Measurements from ENCODE around the gene TC2N. TPM values are rescaled to one million over a fixed set of nuclear protein-coding genes. Genes with fewer than 3 reads are reported as not detected.

The TC2N gene
- total RNA-seq (100 to 1,000 TPM; 298 to 309 TPM), polyA plus RNA-seq (100 to 1,000 TPM; 125 to 167 (median 160) TPM), total RNA-seq (27.4 to 284 (median 237) reads per million in 6 experiments)

DNA sequence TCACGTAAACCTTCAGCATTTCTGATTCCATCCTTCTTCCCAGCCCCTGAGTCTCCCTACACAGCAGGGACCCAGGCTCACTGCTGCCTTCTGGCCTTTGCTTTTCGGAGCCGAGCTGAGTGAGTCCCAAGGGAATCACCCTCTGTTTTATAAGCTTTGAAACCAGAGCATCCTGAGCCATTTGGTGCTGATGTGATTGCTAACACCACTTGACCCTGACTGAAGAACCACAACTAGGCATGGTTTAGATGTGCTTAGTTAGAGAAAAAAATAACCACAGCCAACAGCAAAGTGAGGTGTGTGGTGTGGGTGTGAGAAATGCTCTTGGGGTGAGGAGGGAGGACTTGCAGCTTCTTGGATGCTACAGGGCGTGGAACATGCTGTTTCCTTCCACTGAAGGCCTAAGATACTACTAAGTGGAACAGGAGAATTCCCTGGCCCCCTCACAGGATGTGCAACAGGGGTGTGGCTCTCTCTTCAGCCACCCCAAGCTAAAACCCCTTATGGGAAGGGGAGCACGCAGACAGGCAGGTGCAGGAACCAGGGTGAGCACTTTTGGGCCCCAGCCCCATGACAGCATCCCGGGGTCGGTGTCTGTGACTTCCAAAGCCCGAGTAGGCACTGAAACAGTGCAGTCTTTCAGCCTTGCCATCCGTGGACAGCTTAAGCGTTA, at the start of gene TC2N:
TC2N (minus strand) TSS at position 221 of the 673 bp plus-strand sequence. CDS start 53,767 bp downstream, outside the sequence.
- DNase-seq: peak in 8 of 10 donors; percentile 28 to 76 (median 56)
- H3K9me3 Mint-ChIP-seq: no peaks in the 10 kb centered on the region
- POLR2A ChIA-PET: interaction anchor here (0.6 to 12.3 kb wide), 23 partner anchors 8 to 1485 kb away, joined by 3 to 317 read pairs (median 4); partner anchors contain the start of genes PPP4R3A and RPS6KA5
- peak within 1 kb of the TSS; percentile 96 to 100 (median 98) for H3K27ac Mint-ChIP-seq
- peaks cover 36 to 93% (median 86%) of the 10 kb centered on the region in 4 donors for H3K4me1 Mint-ChIP-seq
- ATAC-seq: peak; percentile 41 to 53
- peaks cover 8 to 16% (median 13%) of the 10 kb centered on the region in 3 donors for H3K36me3 Mint-ChIP-seq
- no peaks in the 10 kb centered on the region for H3K27me3 Mint-ChIP-seq
- peak within 1 kb of the TSS; percentile 82 to 99 (median 95) for H3K4me3 Mint-ChIP-seq

DNA sequence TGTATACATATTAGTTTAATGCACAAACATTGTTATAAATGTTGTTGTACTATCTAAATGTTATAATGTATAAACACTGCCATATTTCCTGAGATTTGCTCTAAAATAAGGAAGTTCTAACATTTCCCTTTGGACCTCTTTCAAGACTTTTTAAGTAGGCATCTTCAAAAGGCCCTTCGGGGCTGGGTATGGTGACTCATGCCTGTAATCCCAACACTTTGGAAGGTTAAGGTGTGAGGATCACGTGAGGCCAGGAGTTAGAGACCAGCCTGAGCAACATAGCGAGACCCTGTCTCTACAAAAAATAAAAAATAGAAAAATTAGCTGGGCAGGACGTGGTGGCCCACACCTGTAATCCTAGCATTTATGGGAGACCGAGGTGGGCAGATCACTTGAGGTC, 44.7 kb upstream of the TC2N start:
- Mint-ChIP-seq H3K4me1 (peaks cover 10 to 33% (median 23%) of the 10 kb centered on the region in 4 donors), H3K27me3 (no peaks in the 10 kb centered on the region), H3K9me3 (peaks cover 0 to 4% (median 0%) of the 10 kb centered on the region in 9 donors), H3K4me3 (peak overlapping the region in 1 of 10 donors; percentile 33), H3K27ac (peak overlapping the region in 2 of 10 donors; percentile 77 to 82), H3K36me3 (peaks cover 0 to 5% (median 1%) of the 10 kb centered on the region in 3 donors)
- no peak for DNase-seq
- ATAC-seq: no peak
- POLR2A ChIA-PET: interaction anchor here (0.7 to 2.1 kb wide), 10 partner anchors 16 to 102 kb away, joined by 3 to 15 read pairs (median 4); partner anchors contain the start of gene TC2N

DNA sequence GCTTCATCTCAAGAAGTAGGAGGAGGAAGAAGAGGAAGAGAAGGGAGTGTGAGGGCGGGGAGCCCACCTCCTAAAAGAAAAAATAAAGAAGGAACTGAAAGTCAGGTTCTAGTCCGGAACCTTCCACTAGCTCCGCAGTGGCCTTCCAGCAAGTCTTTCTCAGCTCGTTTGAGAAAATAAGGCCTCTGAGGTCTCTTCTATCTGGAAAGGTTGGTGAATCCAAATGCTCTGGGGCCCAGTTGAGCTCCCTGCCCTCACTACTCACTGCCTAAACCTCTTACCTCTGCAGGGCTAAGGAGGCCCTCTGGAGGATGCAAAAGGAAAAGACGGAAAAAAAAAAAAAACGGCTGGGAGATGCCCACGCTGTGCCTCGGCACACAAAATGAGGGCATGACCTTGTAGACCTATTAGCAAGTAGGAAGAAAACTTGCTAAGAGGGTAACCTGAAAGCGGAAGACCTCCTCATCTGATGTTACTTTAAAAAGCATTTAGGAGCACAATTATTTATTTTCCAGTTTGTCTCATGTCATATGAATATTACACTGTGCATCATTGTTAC, 44.2 kb upstream of the TC2N start:
- POLR2A ChIA-PET: interaction anchor here (0.7 to 2.1 kb wide), 13 partner anchors 15 to 402 kb away, joined by 3 to 15 read pairs (median 4); partner anchors contain the start of genes PPP4R3A and TC2N
- H3K27me3 Mint-ChIP-seq: no peaks in the 10 kb centered on the region
- H3K27ac Mint-ChIP-seq: peak overlapping the region; percentile 22 to 87 (median 72)

DNA sequence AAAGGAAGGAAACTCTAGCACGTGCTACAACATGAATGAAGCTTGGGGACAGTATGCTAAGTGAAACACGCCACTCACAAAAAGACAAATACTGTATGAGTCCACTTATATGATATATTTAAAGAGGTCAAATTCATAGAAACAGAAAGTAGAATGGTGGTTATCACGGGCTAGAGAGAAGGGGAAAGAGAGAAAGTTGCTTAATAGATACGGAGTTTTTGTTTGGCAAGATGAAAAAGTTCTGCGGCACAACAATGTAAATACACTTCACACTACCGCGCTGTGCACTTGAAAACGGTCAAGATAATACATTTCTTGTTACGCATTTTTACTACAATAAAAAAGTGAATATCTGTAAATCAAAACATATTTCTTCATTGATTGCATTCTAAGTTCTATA, 42.9 kb upstream of the TC2N start:
- Mint-ChIP-seq H3K27me3 (no peaks in the 10 kb centered on the region), H3K4me3 (no peak overlapping the region), H3K9me3 (no peaks in the 10 kb centered on the region), H3K36me3 (no peaks in the 10 kb centered on the region), H3K27ac (peak overlapping the region in 2 of 10 donors; percentile 55 to 58), H3K4me1 (peaks cover 11 to 33% (median 24%) of the 10 kb centered on the region in 4 donors)
- POLR2A ChIA-PET: interaction anchor here (0.7 to 1.7 kb wide), 5 partner anchors 17 to 400 kb away, joined by 3 to 15 read pairs (median 5); partner anchors contain the start of genes PPP4R3A and TC2N
- ATAC-seq (no peak), DNase-seq (no peak)

More for the DNA sequence above, 44.2 kb upstream of the TC2N start:
- peaks cover 0 to 4% (median 0%) of the 10 kb centered on the region in 9 donors for H3K9me3 Mint-ChIP-seq
- ATAC-seq (peak; percentile 90 to 92), DNase-seq (peak; percentile 12 to 73 (median 48))
- peaks cover 0 to 5% (median 1%) of the 10 kb centered on the region in 3 donors for H3K36me3 Mint-ChIP-seq
- peaks cover 11 to 33% (median 23%) of the 10 kb centered on the region in 4 donors for H3K4me1 Mint-ChIP-seq
- H3K4me3 Mint-ChIP-seq: peak overlapping the region in 7 of 10 donors; percentile 1 to 51 (median 39)

DNA sequence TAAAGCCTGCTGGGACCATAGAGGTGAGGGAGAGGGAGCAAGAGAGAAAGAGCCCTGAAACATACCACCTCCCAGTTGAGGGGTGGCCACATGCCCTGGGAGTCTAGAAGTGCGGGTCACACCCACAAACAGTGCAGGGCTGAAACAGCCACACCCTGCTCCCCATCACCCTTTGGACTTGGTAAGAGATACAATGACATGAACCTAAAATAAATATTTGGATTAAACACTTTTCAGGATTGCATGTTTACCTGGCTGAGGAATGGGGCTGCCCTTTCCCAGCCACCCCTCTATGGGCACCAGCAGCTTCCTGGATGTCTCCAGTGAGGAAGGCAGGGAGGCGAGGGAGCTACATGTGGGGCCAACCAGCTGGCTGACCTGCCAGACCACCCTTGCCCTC, 39.0 kb upstream of the TC2N start:
- Mint-ChIP-seq H3K36me3 (no peaks in the 10 kb centered on the region), H3K9me3 (no peaks in the 10 kb centered on the region), H3K27ac (peak overlapping the region in 1 of 10 donors; percentile 11), H3K4me1 (peaks cover 14 to 27% (median 26%) of the 10 kb centered on the region in 4 donors), H3K4me3 (no peak overlapping the region), H3K27me3 (no peaks in the 10 kb centered on the region)
- POLR2A ChIA-PET: interaction anchor here (0.9 to 1.4 kb wide), 2 partner anchors 32 to 34 kb away, joined by 4 read pairs; no protein-coding TSS in a partner anchor
- DNase-seq (no peak), ATAC-seq (no peak)

DNA sequence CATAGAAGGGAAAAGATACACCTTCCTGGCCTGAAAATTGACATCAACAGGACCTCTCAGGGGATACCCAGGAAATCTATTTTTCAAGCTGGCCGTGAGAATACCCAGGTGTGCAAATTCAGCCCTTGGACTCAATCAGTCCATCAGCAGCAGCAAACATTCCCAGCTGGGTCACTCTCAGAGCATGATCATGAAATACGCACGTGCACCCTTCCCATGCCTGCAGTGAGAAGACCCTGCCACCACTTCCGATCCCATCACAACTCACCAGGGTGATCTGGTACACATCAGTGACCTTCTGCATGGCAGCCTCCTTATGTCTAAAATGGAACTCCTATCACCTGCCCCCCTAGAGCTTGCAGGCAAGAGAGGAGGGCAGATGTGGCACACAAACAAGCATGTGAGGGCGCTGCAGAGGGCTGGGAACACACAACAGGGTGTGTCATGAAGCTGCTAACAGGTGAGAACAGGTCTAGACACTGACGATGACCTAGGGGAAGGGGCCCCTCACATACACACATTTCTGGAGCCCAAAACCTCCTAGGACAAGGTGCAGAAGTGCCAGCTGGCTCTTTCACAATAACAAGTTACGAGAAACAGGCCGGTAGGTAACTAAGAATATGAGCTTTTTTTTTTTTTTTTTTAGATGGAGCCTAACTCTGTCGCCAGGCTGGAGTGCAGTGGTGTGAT, 37.8 kb upstream of the TC2N start:
- Mint-ChIP-seq H3K36me3 (no peaks in the 10 kb centered on the region), H3K27me3 (no peaks in the 10 kb centered on the region), H3K27ac (peak overlapping the region in 1 of 10 donors; percentile 2), H3K4me1 (peaks cover 11 to 19% (median 15%) of the 10 kb centered on the region in 4 donors), H3K4me3 (no peak overlapping the region), H3K9me3 (no peaks in the 10 kb centered on the region)
- ATAC-seq: no peak
- POLR2A ChIA-PET: interaction anchor here (1.1 kb wide), 1 partner anchor 32 kb away, joined by 4 read pairs; no protein-coding TSS in a partner anchor
- no peak for DNase-seq

DNA sequence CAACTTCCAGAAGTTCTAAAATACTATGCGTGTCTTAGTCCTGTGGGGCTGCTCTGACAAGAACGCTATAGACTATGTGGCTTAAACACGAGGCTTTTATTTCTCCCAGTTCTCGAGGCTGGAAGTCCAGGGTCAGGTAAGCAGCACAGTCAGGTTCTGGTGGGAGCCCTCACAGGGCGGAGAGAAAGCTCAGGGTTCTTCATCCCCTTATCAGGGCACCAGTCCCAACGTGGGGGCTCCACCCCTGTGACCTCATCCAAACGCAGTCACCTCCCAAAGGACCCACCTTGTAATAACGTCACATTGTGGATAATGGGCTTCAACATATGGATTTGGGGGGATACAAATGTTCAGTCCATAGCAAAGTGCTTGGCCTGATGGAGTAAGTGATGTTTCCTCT, 37.1 kb upstream of the TC2N start:
- peaks cover 10 to 21% (median 13%) of the 10 kb centered on the region in 4 donors for H3K4me1 Mint-ChIP-seq
- no peaks in the 10 kb centered on the region for H3K9me3 Mint-ChIP-seq
- POLR2A ChIA-PET: interaction anchor here (1.1 kb wide), 1 partner anchor 32 kb away, joined by 4 read pairs; no protein-coding TSS in a partner anchor
- no peak overlapping the region for H3K4me3 Mint-ChIP-seq
- no peak for ATAC-seq
- no peaks in the 10 kb centered on the region for H3K36me3 Mint-ChIP-seq
- no peaks in the 10 kb centered on the region for H3K27me3 Mint-ChIP-seq
- no peak overlapping the region for H3K27ac Mint-ChIP-seq
- no peak for DNase-seq

DNA sequence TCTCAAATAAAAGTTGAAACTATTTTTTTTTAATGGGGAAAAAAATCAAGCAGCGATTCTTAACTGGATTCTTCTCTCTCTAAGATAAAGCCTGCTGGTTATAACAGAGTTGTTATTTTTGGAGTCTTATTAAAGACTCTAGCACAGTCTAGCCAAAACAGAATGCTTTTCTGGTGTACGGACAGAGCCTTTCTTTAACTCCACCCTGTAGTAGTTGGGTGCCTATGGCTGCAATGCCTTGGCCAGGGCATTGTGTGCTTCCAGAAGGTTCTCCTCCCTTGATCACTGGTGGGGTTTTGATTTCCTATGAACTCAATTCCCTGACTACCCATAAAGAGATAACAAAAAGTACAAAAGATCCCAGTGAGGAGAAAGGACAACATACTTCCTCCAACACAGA, 35.7 kb upstream of the TC2N start:
- POLR2A ChIA-PET: no interaction called here

DNA sequence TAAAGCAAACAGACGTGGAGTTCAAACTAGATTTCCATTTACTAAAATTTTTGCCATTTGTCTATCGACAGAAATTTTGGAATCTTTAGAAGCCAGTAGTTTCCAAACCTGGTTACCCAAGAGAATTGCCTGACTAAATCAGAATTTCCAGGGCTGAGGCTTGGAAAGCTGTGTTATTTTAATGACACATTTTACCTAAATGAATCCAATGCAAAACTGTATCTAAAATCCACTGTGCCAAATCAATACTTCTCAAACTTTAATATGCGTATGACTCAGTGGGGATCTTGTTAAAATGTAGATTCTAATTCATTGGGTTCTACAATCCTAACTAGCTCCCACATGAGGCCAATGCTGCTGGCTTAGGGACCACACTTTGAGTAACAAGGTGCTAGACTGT, 35.0 kb upstream of the TC2N start:
- Mint-ChIP-seq H3K27ac (peak overlapping the region in 1 of 10 donors; percentile 53), H3K9me3 (no peaks in the 10 kb centered on the region), H3K27me3 (no peaks in the 10 kb centered on the region), H3K36me3 (no peaks in the 10 kb centered on the region), H3K4me1 (peaks cover 0 to 18% (median 8%) of the 10 kb centered on the region in 4 donors), H3K4me3 (no peak overlapping the region)
- no peak for DNase-seq
- POLR2A ChIA-PET: interaction anchor here (15.0 kb wide), 1 partner anchor 30 kb away, joined by 317 read pairs; the partner anchor contains the start of gene TC2N
- no peak for ATAC-seq

More for the DNA sequence above, 35.7 kb upstream of the TC2N start:
- Mint-ChIP-seq H3K4me3 (no peak overlapping the region), H3K27me3 (no peaks in the 10 kb centered on the region), H3K9me3 (no peaks in the 10 kb centered on the region), H3K36me3 (no peaks in the 10 kb centered on the region), H3K4me1 (peaks cover 7 to 23% (median 9%) of the 10 kb centered on the region in 4 donors), H3K27ac (no peak overlapping the region)
- no peak for DNase-seq
- ATAC-seq: no peak

DNA sequence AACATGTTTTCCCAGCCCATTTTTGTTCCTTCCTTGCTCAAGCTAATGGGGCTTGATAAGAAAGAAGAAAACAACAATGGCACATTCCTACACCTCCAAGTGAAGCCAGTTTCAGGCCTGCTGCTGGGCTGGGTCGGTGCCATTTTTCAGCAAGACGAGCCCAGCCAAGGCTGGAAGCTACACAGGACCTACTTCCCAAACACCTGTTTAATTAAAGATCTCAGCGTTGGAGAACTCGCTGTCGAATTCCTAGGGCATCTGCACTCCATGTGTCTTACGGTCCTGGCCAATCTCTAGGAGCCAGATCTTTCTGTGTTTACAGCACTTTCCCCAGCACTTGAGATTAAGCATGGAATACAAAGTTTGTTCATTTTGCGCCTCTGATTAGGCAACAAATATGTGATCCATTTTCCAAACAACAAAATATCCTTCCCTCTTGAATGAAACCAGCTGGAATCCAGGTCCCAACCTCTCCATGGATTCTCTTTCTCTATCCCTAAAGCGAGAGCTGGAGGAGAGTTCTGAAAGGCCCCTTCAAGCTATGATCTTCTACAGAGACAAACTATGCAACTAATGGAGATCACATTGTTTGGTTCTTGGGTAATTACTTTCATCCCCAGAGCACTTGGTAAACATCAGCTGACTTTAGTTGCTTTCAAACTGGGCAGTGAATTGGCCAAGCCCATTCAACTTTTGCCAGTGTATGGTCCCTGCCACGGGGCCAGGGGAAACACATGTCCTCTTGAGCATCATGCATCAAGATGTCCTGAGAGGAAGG, 34.3 kb upstream of the TC2N start:
- no peak overlapping the region for H3K4me3 Mint-ChIP-seq
- POLR2A ChIA-PET: interaction anchor here (0.7 to 15.0 kb wide), 2 partner anchors 30 to 38 kb away, joined by 3 to 317 read pairs; partner anchors contain the start of gene TC2N
- H3K9me3 Mint-ChIP-seq: no peaks in the 10 kb centered on the region
- H3K4me1 Mint-ChIP-seq: peaks cover 0 to 22% (median 9%) of the 10 kb centered on the region in 4 donors
- H3K36me3 Mint-ChIP-seq: no peaks in the 10 kb centered on the region
- no peaks in the 10 kb centered on the region for H3K27me3 Mint-ChIP-seq
- DNase-seq: no peak
- no peak for ATAC-seq
- H3K27ac Mint-ChIP-seq: peak overlapping the region in 2 of 10 donors; percentile 12 to 20

DNA sequence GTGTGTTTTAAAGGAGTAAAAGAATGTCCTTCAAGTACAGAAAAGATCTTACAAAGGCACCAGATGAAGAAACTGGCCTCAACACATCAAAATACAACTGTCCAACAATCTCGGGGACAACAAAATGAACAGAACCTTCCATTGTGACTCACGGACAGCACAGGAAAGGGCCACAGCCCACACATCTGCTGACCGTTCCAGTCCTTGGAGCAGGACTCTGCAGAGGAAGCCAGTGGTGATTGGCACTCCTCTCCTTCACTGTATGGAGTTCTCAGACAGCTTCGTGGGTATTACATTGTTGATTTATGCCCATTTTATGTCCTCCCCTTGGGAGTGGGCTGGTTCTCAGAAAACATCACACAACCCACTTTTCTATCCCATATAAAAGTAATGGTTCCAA, 32.5 kb upstream of the TC2N start:
- Mint-ChIP-seq H3K27me3 (no peaks in the 10 kb centered on the region), H3K9me3 (no peaks in the 10 kb centered on the region), H3K27ac (peak overlapping the region in 2 of 10 donors; percentile 38 to 52), H3K4me3 (no peak overlapping the region), H3K4me1 (peaks cover 3 to 31% (median 14%) of the 10 kb centered on the region in 4 donors), H3K36me3 (no peaks in the 10 kb centered on the region)
- POLR2A ChIA-PET: interaction anchor here (0.8 to 15.0 kb wide), 8 partner anchors 28 to 388 kb away, joined by 3 to 317 read pairs (median 4); partner anchors contain the start of gene TC2N
- DNase-seq: no peak
- no peak for ATAC-seq
